Stomach (tissue), 9 donors: Measurements from ENCODE around the gene AKT1S1. TPM values are rescaled to one million over a fixed set of nuclear protein-coding genes. Genes with fewer than 3 reads are reported as not detected.

Experiments used
- DNase-seq, 2 donors: peaks; one replicate each; pipeline versions ENCODE4 v3.0.0 to v3.0.0-alpha.2; 2013 to 2019
- H3K27ac ChIP-seq, 5 donors: fragments of 200-600 bp in 4 of 5; sonication (generic) in 4 of 5; one replicate each; pipeline ENCODE4 v1.5.1; 2013 to 2019; ENCODE audit warnings: mild to moderate bottlenecking in 1 of 5, moderate library complexity in 1 of 5
- H3K27me3 ChIP-seq, 3 donors: fragments of 200-600 bp; sonication (generic); one replicate each; pipeline ENCODE4 v1.5.1; 2017 to 2019; ENCODE audit warnings: mixed run types in 1 of 3
- H3K36me3 ChIP-seq, 4 donors: fragments of 200-600 bp; sonication (generic); 1 replicate in 3 of 4; 2 replicates in 1 of 4; pipeline ENCODE4 v1.5.1; 2016 to 2019
- H3K4me1 ChIP-seq, 4 donors: fragments of 200-600 bp; sonication (generic); one replicate each; pipeline ENCODE4 v1.5.1; 2016 to 2019
- H3K4me3 ChIP-seq, 4 donors: fragments of 200-600 bp; sonication (generic) in 3 of 4; one replicate each; pipeline ENCODE4 v1.5.1; 2016 to 2019; ENCODE audit warnings: mild to moderate bottlenecking in 1 of 4
- H3K9me3 ChIP-seq, 4 donors: fragments of 200-600 bp; sonication (generic); one replicate each; pipeline ENCODE4 v1.5.1; 2016 to 2019
- CTCF ChIP-seq, 7 experiments: fragments of 450-650 bp in 4 of 7; fragments of 200-600 bp in 3 of 7; sonication (generic) in 3 of 7; IDR thresholded peaks; one replicate each; pipeline ENCODE4 v1.5.1; 2016 to 2019; ENCODE audit warnings: antibody characterized with exemption in 7 of 7, control low read depth in 2 of 7, mild to moderate bottlenecking in 1 of 7
- EP300 ChIP-seq: sonication (generic); formaldehyde crosslinking; IDR thresholded peaks from one replicate; pipeline ENCODE4 v1.6.1; 2017; ENCODE audit warnings: antibody characterized with exemption
- POLR2A ChIP-seq, 4 donors: fragments of 450-650 bp; IDR thresholded peaks; one replicate each; pipeline ENCODE4 v1.6.1; 2016; ENCODE audit warnings: antibody characterized with exemption in 4 of 4, control low read depth in 2 of 4, mild to moderate bottlenecking in 1 of 4, moderate library complexity in 1 of 4
- POLR2AphosphoS5 ChIP-seq, 3 donors: sonication (generic); formaldehyde crosslinking; IDR thresholded peaks; one replicate each; pipeline ENCODE4 v1.6.1; 2016; ENCODE audit warnings: antibody characterized with exemption in 3 of 3
- WGBS, 5 donors: extraction: QIAGEN DNeasy Blood & Tissue Kit in 3 of 5; methylation state at CpG; one replicate each; pipeline versions ENCODE4 v1.1.5 to v1.1.7; 2013 to 2018; 5-methylcytosine and 5-hydroxymethylcytosine counted together
- intact Hi-C: fragments of 100-400 bp; cut with DNase I; formaldehyde crosslinking; loops from one replicate; pipeline ENCODE4 v1.15.1; 2023; ENCODE audit warnings: low total_unique reads
- polyA plus RNA-seq, 3 donors: library from polyadenylated mRNA; stranded (reverse); fragments of 200-250 nt; gene quantifications; one replicate each; pipeline ENCODE4 v1.2.3, GENCODE V29; 2013
- total RNA-seq, 5 donors: library from RNA; depleted of rRNA; stranded (reverse); fragments of >200 nt; gene quantifications; one replicate each; pipeline versions ENCODE4 v1.1.0 to v1.2.3, GENCODE V29; 2014 to 2016
- donor health status: healthy with polysubstance abuse.
- donor health status: Bipolar disorder and iron deficiency.
- donor health status: healthy.

AKT1S1 gene
- total and polyA plus RNA-seq, 8 donors = 3.5 to 63.7 (median 29.1) TPM

- intact Hi-C loops = no loop called here
- no peak for TF ChIP-seq POLR2AphosphoS5 (IDR thresholded peaks at IDR 0.05)
- no peak for TF ChIP-seq CTCF (IDR thresholded peaks at IDR 0.05)
- no peak for TF ChIP-seq EP300
- no peak for TF ChIP-seq POLR2A (IDR thresholded peaks at IDR 0.05)
- no peak for DNase-seq
- no peaks in the 10 kb centered on the region for H3K9me3 ChIP-seq
- peaks cover 39 to 72% (median 62%) of the 10 kb centered on the region in 4 donors for H3K4me1 ChIP-seq
- H3K27ac ChIP-seq = peak overlapping the region; percentile 88 to 96 (median 91)
- no peaks in the 10 kb centered on the region for H3K27me3 ChIP-seq
- peak overlapping the region; percentile 50 to 58 (median 54) for H3K4me3 ChIP-seq
- WGBS, 5 donors = 51 to 70% (median 64%) methylated on average over 10 to 15 of the region's 15 CpGs
- peaks cover 7 to 32% (median 27%) of the 10 kb centered on the region in 4 donors for H3K36me3 ChIP-seq
These were observed 6.8 kb downstream of the AKT1S1 start for GRCh38 chr19:49870309-49870901.

- H3K36me3 ChIP-seq = peaks cover 7 to 36% (median 28%) of the 10 kb centered on the region in 4 donors
- peaks cover 40 to 72% (median 62%) of the 10 kb centered on the region in 4 donors for H3K4me1 ChIP-seq
- 0 to 1% (median 1%) methylated on average over 55 to 67 of the region's 67 CpGs for whole genome bisulfite sequencing, 5 donors
- H3K27ac ChIP-seq = peak overlapping the region; percentile 88 to 99 (median 95)
- peak overlapping the region; percentile 50 to 58 (median 54) for H3K4me3 ChIP-seq
- TF ChIP-seq POLR2AphosphoS5 (IDR thresholded peaks at IDR 0.05) (peak in 2 of 3 donors; percentile 84 to 91), EP300 (no peak), POLR2A (IDR thresholded peaks at IDR 0.05) (peak in 1 of 4 donors; percentile 52), CTCF (IDR thresholded peaks at IDR 0.05) (peak in 2 of 7 experiments; percentile 21 to 24)
- no peaks in the 10 kb centered on the region for H3K27me3 ChIP-seq
- intact Hi-C loops = no loop called here
- peak; percentile 96 to 100 for DNase-seq
- H3K9me3 ChIP-seq = no peaks in the 10 kb centered on the region
These were observed 7.5 kb downstream of the AKT1S1 start for GRCh38 chr19:49869484-49870308.

- H3K4me3 ChIP-seq = peak overlapping the region; percentile 36 to 47 (median 42)
- peaks cover 42 to 73% (median 61%) of the 10 kb centered on the region in 4 donors for H3K4me1 ChIP-seq
- TF ChIP-seq POLR2A (IDR thresholded peaks at IDR 0.05) (no peak), EP300 (no peak), CTCF (IDR thresholded peaks at IDR 0.05) (no peak), POLR2AphosphoS5 (IDR thresholded peaks at IDR 0.05) (no peak)
- H3K27me3 ChIP-seq = no peaks in the 10 kb centered on the region
- no peaks in the 10 kb centered on the region for H3K9me3 ChIP-seq
- peak overlapping the region; percentile 88 to 99 (median 95) for H3K27ac ChIP-seq
- intact Hi-C loops = no loop called here
- DNase-seq = no peak
- peaks cover 11 to 38% (median 33%) of the 10 kb centered on the region in 4 donors for H3K36me3 ChIP-seq
- WGBS, 5 donors = 0 to 4% (median 1%) methylated on average over 15 of the region's 15 CpGs
These were observed 8.1 kb downstream of the AKT1S1 start for GRCh38 chr19:49869009-49869483.
